HepG2 (cell line): ENCODE data around the gene RAB22A. TPM values are rescaled to one million over a fixed set of nuclear protein-coding genes. Genes with fewer than 3 reads are reported as not detected.

Source experiments
- ATAC-seq: fragments of 200-7000 bp; cut with Tn5 transposase; 3 replicates; pipeline ENCODE4 v1.9.1; 2020; ENCODE audit warnings: mild to moderate bottlenecking, moderate library complexity
- BruUV-seq: library from RNA; stranded (reverse); fragments of 400-500 nt; replicated peaks from 2 replicates; lab custom pipeline; 2021; lab: Mats Ljungman, UMichigan
- CTCF ChIA-PET: fragments of 300-600 bp; formaldehyde crosslinking; extraction: SDS; loops from one replicate; lab custom pipeline; 2021; ENCODE audit warnings: low total read pairs, inconsistent platforms, low intra/inter-chr PET ratio; lab: Yijun Ruan, JAX
- POLR2A ChIA-PET: fragments of 350-600 bp; sonication (Branson Sonifier 250); formaldehyde crosslinking; loops from one replicate; lab custom pipeline; 2020; ENCODE audit warnings: antibody characterized with exemption, inconsistent platforms; lab: Yijun Ruan, JAX
- DNase-seq: peaks from one replicate; pipeline ENCODE4 v3.0.0-alpha.2; 2015; ENCODE audit warnings: low spot score
- FAIRE-seq: peaks from 3 replicates; lab custom pipeline; 2011; peaks lifted over from hg19 to GRCh38; lab: Jason Lieb, UNC
- H2AFZ ChIP-seq: one replicate; pipeline ENCODE4 v1.6.1; 2011; ENCODE audit warnings: low read length, inconsistent platforms
- H3K27ac ChIP-seq: fragments of 300-600 bp; 3 replicates; pipeline ENCODE4 v1.8.0; 2011; ENCODE audit warnings: mixed run types, mild to moderate bottlenecking, mixed read lengths, low read length, inconsistent platforms; ENCODE audit not compliant: insufficient read depth; ENCODE audit errors: extremely low read length
- H3K27me3 ChIP-seq, 2 experiments: fragments of 200-600 bp in 1 of 2; 2 replicates in 1 of 2; 3 replicates in 1 of 2; pipeline versions ENCODE4 v1.6.0 to v1.8.0; 2011; ENCODE audit warnings: low read length in 2 of 2, mild to moderate bottlenecking in 2 of 2, moderate library complexity in 2 of 2, inconsistent platforms in 1 of 2; ENCODE audit not compliant: insufficient read depth in 2 of 2, control insufficient read depth in 1 of 2
- H3K36me3 ChIP-seq, 2 experiments: fragments of 200-600 bp in 1 of 2; replicated peaks in 1 of 2; 2 replicates in 1 of 2; 3 replicates in 1 of 2; pipeline versions ENCODE4 v1.5.1 to v1.8.0; 2011; ENCODE audit warnings: low read length in 2 of 2, inconsistent platforms in 1 of 2; ENCODE audit not compliant: insufficient read depth in 2 of 2, control insufficient read depth in 1 of 2
- H3K4me1 ChIP-seq: 2 replicates; pipeline ENCODE4 v1.5.1; 2012; ENCODE audit warnings: low read length, inconsistent platforms; ENCODE audit not compliant: insufficient read depth
- H3K4me2 ChIP-seq: 2 replicates; pipeline ENCODE4 v1.6.0; 2011; ENCODE audit warnings: low read depth, low read length, inconsistent platforms
- H3K4me3 ChIP-seq, 3 experiments: fragments of 200-600 bp in 1 of 3; sonication (generic), shearing (Covaris generic) in 1 of 3; replicated peaks in 1 of 3; 2 replicates each; pipeline ENCODE4 v1.5.1; 2011 to 2016; ENCODE audit warnings: low read length in 3 of 3, inconsistent platforms in 2 of 3, low read depth in 2 of 3, mild to moderate bottlenecking in 2 of 3, control low read depth in 1 of 3, mixed read lengths in 1 of 3; ENCODE audit not compliant: insufficient read depth in 1 of 3
- H3K79me2 ChIP-seq: one replicate; pipeline ENCODE4 v1.6.1; 2011; ENCODE audit warnings: low read length, inconsistent platforms; ENCODE audit not compliant: insufficient read depth
- H3K9ac ChIP-seq: 2 replicates; pipeline ENCODE4 v1.6.0; 2011; ENCODE audit warnings: mild to moderate bottlenecking, low read depth, low read length, inconsistent platforms; ENCODE audit not compliant: insufficient read depth
- H3K9me3 ChIP-seq: 2 replicates; pipeline ENCODE4 v1.5.1; 2012; ENCODE audit warnings: mild to moderate bottlenecking, low read length
- H4K20me1 ChIP-seq: 2 replicates; pipeline ENCODE4 v1.6.0; 2011; ENCODE audit warnings: inconsistent platforms, mild to moderate bottlenecking, low read length, moderate library complexity; ENCODE audit not compliant: insufficient read depth
- CHD2 ChIP-seq: IDR thresholded peaks from 2 replicates; pipeline ENCODE4 v1.6.1; 2011; ENCODE audit warnings: low read depth, low read length, improper control_type of control experiment
- MAFF ChIP-seq: IDR thresholded peaks from 2 replicates; pipeline ENCODE4 v1.6.1; 2011; ENCODE audit warnings: low read depth, low read length, improper control_type of control experiment
- MAFK ChIP-seq, 2 experiments: IDR thresholded peaks in 1 of 2; conservative IDR thresholded peaks in 1 of 2; 2 replicates each; pipeline ENCODE4 v1.6.1; 2011; ENCODE audit warnings: improper control_type of control experiment in 2 of 2, low read length in 2 of 2
- WGBS: methylation state at CpG from one replicate; pipeline ENCODE4 v1.1.6; 2017; ENCODE audit warnings: low lambda C conversion rate; 5-methylcytosine and 5-hydroxymethylcytosine counted together
- in situ Hi-C: cut with HindIII; loops from 2 replicates; pipeline ENCODE4 v1.10.0; 2017; ENCODE audit warnings: low pct_unique_long_range_greater_than_20kb; ENCODE audit not compliant: extremely low pct_ligation_motif_present
- intact Hi-C: fragments of 100-400 bp; cut with micrococcal nuclease; formaldehyde crosslinking; loops from one replicate; pipeline ENCODE4 v1.10.0; 2022; ENCODE audit not compliant: unreplicated experiment
- polyA plus RNA-seq, 8 experiments: library from polyadenylated mRNA; depleted of rRNA in 3 of 8; stranded (reverse) in 7 of 8; unstranded in 1 of 8; fragments of >200 nt; fragmentation: Illumina TruSeq in 4 of 8; extraction: Trizol in 4 of 8; gene quantifications; 2 replicates each; pipeline versions ENCODE4 v1.2.1 to v1.2.3, GENCODE V29; 2011 to 2016; ENCODE audit warnings: low read depth in 4 of 8, missing spikeins in 1 of 8, mixed read lengths in 1 of 8; ENCODE audit not compliant: insufficient read depth in 1 of 8
- total RNA-seq, 5 experiments: library from RNA; depleted of rRNA; stranded (reverse); fragments of >200 nt; fragmentation: Illumina TruSeq; extraction: Trizol; gene quantifications; 2 replicates each; pipeline ENCODE4 v1.2.3, GENCODE V29; 2016; ENCODE audit warnings: low read depth in 1 of 5
- TF ChIP-seq, protein P1 (sequence below): sonication (generic); formaldehyde crosslinking; IDR thresholded peaks from 2 replicates; pipeline ENCODE4 v1.9.0; 2021; ENCODE audit warnings: missing genetic modification reagents, borderline replicate concordance
- TF ChIP-seq, protein P2 (sequence below): sonication (generic); formaldehyde crosslinking; IDR thresholded peaks from 2 replicates; pipeline ENCODE4 v1.4.0; 2020; ENCODE audit warnings: missing genetic modification reagents, borderline replicate concordance

Gene RAB22A
- total and polyA plus RNA-seq, 2 of the 13 experiments (the other 11 are each of a cell fraction or from before 2014, with no cell fraction given) = 10.7 to 11.2 TPM

GRCh38 chr20:58340853-58341252 lies 31.3 kb downstream of the RAB22A start:
- H3K9me3 ChIP-seq = no peaks in the 10 kb centered on the region
- peaks cover 10 to 29% of the 10 kb centered on the region in 2 experiments for H3K36me3 ChIP-seq
- H3K79me2 ChIP-seq = peaks cover 5% of the 10 kb centered on the region
- intact Hi-C loops (no loop called here), in situ Hi-C loops (no loop called here)
- no peak overlapping the region for H3K27ac ChIP-seq
- H3K27me3 ChIP-seq = no peaks in the 10 kb centered on the region
- WGBS = 95% methylated on average over 2 of the region's 2 CpGs
- no peak for ATAC-seq
- no peak overlapping the region for H2AFZ ChIP-seq
- no peak for DNase-seq
- no peak overlapping the region for H3K4me3 ChIP-seq
- H3K4me2 ChIP-seq = no peak overlapping the region
- BruUV-seq = no TSS peak
- ChIA-PET CTCF (no interaction called here), POLR2A (no interaction called here)
- TF ChIP-seq MAFK (conservative IDR thresholded peaks at IDR 0.05 in 1 of 2, IDR thresholded peaks at IDR 0.05 in 1 of 2; ENCODE audit: low read length in 2 of 2) (peak; percentile 55 to 80; a peak in 3 of 4 replicates), MAFF (peak; percentile 33), CHD2 (no peak)
- TF ChIP-seq, protein P1, sequence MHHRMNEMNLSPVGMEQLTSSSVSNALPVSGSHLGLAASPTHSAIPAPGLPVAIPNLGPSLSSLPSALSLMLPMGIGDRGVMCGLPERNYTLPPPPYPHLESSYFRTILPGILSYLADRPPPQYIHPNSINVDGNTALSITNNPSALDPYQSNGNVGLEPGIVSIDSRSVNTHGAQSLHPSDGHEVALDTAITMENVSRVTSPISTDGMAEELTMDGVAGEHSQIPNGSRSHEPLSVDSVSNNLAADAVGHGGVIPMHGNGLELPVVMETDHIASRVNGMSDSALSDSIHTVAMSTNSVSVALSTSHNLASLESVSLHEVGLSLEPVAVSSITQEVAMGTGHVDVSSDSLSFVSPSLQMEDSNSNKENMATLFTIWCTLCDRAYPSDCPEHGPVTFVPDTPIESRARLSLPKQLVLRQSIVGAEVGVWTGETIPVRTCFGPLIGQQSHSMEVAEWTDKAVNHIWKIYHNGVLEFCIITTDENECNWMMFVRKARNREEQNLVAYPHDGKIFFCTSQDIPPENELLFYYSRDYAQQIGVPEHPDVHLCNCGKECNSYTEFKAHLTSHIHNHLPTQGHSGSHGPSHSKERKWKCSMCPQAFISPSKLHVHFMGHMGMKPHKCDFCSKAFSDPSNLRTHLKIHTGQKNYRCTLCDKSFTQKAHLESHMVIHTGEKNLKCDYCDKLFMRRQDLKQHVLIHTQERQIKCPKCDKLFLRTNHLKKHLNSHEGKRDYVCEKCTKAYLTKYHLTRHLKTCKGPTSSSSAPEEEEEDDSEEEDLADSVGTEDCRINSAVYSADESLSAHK (CRISPR knock-in tag) = no peak
- TF ChIP-seq, protein P2, sequence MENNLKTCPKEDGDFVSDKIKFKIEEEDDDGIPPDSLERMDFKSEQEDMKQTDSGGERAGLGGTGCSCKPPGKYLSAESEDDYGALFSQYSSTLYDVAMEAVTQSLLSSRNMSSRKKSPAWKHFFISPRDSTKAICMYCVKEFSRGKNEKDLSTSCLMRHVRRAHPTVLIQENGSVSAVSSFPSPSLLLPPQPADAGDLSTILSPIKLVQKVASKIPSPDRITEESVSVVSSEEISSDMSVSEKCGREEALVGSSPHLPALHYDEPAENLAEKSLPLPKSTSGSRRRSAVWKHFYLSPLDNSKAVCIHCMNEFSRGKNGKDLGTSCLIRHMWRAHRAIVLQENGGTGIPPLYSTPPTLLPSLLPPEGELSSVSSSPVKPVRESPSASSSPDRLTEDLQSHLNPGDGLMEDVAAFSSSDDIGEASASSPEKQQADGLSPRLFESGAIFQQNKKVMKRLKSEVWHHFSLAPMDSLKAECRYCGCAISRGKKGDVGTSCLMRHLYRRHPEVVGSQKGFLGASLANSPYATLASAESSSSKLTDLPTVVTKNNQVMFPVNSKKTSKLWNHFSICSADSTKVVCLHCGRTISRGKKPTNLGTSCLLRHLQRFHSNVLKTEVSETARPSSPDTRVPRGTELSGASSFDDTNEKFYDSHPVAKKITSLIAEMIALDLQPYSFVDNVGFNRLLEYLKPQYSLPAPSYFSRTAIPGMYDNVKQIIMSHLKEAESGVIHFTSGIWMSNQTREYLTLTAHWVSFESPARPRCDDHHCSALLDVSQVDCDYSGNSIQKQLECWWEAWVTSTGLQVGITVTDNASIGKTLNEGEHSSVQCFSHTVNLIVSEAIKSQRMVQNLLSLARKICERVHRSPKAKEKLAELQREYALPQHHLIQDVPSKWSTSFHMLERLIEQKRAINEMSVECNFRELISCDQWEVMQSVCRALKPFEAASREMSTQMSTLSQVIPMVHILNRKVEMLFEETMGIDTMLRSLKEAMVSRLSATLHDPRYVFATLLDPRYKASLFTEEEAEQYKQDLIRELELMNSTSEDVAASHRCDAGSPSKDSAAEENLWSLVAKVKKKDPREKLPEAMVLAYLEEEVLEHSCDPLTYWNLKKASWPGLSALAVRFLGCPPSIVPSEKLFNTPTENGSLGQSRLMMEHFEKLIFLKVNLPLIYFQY (CRISPR knock-in tag) = no peak
- H4K20me1 ChIP-seq = no peaks in the 10 kb centered on the region
- FAIRE-seq = no peak
- no peak overlapping the region for H3K9ac ChIP-seq
- H3K4me1 ChIP-seq = no peaks in the 10 kb centered on the region; the same call in 1 of the 2 replicates
